CD4-positive, alpha-beta T cell treated with Interleukin-2 at 100 ng/mL for 4 hours (primary cell): Measurements from ENCODE around the gene ANO2.

Source experiments
- DNase-seq: peaks from one replicate; pipeline ENCODE4 v3.0.0-alpha.2; 2020; ENCODE audit warnings: low spot score

Gene ANO2

DNA sequence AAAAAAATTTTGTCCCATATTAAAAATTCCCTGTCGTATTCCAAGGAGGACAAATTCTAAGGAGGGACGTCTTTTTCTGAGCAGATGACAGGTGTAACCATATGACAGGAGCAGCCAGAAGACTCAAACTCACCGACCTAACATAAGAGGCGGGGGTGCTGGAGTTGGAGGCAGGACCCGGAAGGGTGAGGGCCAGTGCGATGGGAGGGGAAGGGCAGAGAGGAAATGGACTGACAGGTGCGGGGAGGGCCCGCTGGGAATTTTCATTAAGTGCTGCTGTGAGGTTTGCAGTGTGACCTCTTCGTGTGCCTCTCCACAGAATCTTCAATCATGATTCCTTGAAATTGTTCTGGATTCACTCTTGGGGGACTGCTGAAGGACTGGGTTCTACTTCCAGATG is 323.7 kb downstream of the ANO2 start:
- DNase-seq = no peak

DNA sequence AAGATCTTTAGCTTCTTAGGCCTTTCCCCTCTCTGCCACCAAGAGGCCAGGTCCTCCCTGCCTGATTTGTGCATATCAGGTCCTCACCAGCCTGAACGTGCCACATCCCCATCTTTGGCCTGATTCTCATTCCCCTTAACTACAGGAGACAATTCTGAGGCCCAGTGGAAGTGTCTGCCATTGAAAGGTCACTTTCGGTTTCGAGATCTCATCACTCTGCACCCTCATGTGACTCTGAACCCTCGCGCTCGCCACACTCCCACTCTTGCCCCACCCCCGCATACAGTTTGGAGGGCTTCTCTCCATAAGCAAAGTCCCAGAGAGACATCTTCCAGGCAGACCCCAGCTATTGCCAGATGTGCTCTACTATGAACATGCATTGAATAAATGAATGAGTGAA is 324.2 kb downstream of the ANO2 start:
- DNase-seq = no peak

DNA sequence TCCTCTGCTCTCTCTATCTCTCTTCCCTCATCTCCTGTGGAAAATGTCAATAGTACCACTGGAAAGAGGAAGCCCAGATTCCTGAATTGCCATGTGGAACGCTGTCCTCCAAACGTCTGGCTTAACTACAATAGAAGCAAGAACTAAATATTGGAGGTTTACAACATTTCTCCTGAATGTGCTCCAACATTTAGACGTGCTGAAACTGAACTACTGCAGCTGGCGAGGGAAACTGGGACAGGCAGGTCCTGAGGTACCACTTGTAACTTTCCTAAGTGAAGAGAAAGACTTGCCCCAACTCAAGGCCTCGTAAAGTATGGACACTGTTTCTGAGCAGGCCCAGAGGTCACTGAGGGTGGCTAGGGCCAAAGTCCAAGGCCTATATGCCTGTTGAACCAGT is 325.4 kb downstream of the ANO2 start:
- no peak for DNase-seq

DNA sequence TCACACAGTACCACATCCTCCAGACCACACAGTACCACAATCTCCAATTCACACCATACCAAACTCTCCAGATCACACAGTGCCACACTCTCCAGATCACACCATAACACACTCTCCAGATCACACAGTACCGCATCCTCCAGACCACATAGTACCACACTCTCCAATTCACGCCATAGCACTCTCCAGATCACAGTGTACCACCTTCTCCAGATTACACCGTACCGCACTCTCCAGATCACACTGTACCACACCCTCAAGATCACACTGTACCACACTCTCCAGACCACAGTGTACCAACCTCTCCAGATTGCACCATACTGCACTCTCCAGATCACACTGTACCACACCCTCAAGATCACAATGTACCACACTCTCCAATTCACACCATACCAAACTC is 328.2 kb downstream of the ANO2 start:
- DNase-seq = no peak

DNA sequence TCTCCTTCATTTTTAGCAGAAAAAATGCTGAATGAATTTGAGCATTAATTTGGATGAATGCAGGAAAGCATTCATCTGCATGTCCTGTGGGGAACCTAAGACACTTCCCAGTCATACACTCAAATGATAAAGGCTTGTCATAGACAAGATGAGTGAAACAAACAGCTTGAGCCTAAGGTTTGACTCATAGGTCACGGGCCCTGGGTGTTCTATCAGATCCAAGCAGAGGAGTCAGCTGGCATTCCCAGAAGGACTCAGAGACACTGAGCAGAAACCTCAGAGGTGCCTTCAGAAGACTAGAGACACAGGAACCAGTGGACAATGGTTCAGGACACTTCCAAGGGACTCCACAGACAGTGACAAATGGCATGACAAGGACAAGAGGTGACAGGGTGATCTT is 329.3 kb downstream of the ANO2 start:
- DNase-seq = no peak

DNA sequence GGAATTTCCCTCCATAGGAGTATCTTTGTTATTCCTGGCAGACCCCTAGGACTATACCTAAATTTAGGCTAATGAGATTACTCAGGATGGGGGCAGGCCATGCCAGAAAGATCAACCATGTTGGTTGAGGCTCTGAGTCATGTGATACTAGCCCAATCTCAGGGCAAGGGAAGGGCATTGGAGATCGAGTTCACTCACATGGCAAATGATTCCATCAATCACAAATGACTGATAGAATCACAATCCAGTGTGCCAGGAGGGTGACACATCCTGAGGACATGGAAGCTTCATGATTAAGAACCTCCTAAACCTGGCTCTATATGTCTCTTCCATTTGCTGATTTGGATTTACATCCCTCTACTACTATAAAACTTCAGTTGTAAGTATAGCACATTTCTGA is 330.8 kb downstream of the ANO2 start:
- no peak for DNase-seq

DNA sequence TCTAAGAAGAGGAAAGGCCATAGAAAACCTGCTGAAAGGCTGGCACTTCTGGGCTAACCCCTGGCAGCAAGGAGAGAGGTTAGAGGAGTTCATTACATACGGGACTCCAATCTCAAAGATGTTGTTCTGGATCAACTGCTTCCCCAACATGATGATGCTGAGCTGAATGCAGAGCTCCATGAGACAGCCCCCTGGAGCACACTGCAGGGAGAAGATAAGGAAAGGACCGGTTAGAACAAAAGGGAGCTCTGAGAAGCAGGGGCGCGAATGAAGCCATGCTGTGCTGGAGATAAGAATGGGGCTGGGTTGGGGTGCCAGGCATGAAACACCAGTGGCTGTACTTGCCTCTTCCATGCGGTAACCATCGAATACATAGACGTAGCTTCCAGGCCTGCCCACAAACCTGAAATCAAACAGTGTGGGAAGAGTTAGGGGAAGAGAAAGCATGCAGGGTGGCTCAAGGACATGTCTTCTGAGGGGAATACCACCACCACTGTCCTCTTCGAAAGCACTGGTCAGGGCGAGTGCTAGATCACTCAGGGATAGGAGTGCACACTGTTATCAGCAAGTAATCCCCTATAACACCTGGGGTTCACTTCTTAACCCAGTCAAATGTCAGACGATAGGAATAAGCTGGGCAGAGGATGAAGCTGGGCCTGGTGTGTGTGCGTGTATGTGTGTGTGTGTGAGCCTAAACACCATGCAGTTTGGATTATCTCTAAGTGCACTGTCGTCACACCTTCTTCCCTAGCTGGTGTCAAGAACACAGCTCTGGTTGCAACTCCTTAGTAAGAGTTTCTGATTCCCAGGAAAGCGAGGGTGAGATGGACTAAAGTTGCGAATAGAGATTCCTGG is 332.3 kb downstream of the ANO2 start:
- DNase-seq = no peak

DNA sequence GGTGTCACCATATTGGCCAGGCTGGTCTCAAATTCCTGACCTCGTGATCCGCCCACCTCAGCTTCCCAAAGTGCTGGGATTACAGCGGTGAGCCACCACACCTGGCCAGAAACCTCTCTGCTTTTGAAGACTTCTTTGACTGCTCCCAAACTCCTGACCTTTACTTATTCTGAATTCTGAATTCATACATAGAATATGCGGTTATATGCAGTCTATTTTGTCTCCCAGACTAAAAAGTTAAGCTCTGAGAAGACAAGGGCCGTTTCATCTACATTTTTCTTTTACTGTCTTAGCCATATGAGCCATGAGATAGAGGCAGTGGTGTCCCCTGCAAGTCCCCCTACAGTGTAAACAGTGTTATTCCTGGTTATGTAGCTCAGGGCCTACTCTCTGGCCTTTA is 333.9 kb downstream of the ANO2 start:
- no peak for DNase-seq

DNA sequence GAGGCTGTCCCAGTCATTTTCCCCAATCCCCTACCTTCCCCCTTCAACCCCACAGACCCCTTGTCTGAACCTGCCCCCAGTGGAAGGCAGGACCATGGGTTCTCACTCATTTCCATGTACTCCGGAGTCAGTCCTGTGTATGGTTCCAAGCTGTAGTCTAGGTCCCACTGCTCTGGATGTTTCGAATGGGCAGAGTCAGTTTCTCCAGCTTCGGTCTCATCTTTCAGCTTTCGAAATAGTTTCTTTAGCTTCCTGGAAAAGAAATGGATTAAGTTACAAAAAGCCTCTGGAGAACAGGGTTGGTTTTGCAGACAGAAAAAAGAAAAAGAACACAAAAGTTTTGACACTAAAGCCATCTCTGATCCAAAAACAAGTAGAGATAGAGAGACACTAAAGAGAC is 345.7 kb downstream of the ANO2 start:
- no peak for DNase-seq

DNA sequence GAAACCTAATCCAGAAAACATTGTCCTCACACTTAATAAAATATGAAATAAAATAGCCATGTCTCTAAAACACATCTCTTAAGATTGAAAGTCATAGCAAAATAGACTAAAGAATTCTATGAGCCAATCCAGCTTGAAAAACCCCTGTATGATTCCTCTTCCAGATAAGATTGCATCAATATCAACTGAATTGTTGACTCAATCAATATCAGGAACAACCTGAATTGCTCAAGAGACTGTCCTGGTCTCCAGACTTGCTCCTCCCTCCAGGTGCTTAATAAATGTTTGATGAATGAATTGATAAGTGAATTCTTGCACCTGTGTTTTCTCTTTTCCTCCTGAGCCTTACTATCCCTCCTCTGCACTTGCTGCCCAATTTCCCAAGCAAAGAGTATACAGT is 351.1 kb downstream of the ANO2 start:
- DNase-seq = no peak

DNA sequence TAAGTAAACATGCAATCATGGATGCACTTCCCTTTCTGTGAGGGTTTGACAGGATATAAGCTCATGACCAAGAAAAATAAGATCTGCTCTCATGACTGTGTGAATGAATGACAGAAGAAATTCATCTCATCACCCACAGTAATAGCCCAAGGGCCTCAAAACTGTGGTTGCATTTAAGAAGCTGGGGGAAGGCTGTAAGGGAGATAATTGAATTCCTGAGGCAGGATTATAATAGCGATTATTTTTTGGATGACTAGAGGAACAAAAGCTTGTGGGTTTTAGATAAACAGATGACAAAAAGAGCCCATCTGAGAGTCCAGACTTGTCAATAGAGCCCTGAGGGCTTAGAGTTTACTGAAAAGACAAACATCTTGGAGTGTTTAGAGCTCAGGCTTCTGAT is 352.0 kb downstream of the ANO2 start:
- no peak for DNase-seq

DNA sequence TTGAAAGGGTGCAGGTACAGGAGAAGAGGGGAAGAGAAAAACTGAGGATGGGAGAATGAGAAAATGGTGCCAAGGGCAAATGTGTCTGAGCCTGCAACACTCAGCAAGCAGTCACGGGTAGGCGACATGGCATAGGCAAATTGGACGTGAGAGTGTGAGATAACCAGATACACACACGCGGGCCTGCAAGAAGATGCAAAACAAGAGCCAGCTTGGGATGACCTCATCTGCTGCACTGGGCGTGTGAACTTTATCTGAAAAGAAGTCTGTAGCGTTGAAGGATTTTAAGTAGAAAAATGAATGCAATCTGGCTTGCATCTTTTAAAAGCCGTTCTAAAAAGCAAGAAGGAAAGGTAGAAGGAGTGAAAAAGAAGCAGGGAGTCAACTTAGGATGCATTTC is 352.7 kb downstream of the ANO2 start:
- DNase-seq = no peak

DNA sequence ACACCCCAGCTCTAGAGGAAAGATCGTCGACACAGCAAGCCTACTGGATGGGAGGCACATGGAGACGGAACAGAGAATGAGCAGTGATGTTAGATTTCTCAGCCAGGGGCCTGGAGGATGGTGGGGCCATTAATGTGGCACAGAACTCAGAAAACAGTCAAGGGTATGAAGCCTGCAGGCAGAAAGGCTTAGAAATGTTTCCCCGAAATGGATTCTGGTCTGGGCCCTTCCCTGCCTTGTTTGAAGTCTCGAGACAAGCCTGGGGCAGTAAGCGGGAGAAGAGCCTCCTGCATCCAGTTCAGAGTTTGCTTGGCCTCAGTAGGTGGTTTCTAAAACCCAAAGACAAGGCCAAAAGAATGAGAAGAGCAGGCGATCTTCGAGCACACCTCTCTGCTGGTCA is 354.7 kb downstream of the ANO2 start:
- DNase-seq = no peak

DNA sequence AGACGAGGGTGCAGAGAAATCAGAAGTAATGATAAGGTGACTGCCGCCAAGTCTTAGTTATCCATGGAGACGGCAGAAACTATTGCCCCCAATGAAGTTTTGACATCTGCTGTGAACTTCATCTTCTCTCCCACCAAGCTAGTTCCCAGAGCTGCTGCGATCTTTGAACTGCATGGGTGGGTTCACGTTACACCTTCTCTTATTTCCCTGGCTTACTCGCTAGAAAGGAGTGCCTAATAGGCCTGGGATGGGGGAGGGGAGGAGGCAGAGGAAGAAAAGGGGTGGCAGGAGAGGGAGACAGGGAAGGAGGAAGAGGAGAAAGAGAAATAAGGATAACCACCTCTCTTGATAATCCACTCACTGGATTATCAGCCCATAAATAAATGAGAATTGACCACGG is 356.0 kb downstream of the ANO2 start:
- no peak for DNase-seq

DNA sequence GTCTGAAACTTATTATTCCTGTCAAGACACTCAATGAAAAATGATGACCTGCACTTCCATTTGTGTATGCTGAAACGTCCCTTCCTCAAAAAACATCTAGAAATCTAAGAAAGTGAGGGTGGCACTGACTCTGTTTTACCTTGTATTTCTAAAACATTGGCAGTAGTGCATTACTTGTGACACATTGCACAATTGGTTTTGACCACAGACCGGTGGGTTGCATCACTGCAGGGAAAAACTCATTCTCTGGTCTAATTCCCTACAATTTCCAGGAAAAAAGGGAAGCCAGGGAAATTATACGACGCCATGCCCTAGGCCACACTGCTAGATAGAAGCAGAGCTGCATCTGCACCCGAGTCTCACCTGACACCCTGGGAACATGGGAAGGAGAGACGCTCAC is 356.5 kb downstream of the ANO2 start:
- DNase-seq = no peak

DNA sequence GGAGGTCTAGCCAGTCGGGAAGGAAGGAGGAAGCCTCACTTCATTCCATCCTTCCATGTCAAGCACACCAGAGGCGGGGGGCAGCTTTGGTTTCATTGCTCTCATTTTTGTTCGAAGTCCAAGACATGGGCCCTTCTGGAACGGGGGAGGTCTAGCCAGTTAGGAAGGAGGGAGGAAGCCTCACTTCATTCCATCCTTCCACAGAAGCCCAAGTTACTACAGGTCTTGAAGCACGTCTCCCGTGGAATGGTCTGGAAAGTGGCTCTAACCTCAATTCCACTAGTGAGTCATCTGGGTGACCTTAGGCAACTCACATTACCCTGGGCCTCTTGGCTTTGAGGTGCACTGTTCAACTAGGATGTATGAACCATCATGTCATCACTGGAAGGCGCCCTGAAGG is 356.9 kb downstream of the ANO2 start:
- DNase-seq = no peak

DNA sequence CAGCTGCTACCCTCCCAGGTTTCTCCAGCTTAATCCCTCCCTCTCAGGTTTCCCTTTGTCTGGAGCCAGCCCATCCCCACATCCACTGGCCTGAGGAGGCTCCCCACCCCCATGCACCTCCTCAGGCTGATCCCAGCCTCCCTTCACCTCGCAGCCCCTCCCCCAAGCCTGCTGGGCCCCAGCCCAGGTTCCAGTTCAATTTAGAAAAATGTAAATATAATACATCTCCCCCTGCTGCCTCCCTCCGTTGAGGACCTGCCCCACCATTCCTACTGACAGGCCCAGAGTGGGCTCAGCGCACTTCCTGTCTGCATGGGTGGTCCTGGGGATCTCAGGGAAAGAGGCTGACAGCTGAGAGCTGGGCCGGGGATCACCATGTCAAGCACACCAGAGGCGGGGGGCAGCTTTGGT is 357.3 kb downstream of the ANO2 start:
- DNase-seq = no peak

DNA sequence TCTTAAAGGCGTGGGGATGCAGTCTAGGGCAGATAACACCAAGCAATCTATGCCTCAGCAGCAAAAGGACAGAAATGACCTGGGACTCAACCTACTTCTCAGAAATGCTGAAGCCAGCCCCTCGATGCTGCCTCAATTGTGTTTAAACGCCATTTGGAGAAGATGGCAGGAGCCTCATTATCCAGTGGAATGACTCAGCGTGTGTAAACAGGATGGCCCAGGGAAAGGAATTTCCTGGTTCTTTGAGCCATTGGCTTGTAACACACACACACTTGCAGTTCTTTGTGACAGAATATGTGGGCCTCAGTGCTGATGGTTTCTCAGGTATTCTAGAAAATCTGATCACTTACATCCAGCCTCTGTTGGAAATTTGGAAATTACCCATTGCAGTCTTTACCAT is 358.9 kb downstream of the ANO2 start:
- DNase-seq = no peak

DNA sequence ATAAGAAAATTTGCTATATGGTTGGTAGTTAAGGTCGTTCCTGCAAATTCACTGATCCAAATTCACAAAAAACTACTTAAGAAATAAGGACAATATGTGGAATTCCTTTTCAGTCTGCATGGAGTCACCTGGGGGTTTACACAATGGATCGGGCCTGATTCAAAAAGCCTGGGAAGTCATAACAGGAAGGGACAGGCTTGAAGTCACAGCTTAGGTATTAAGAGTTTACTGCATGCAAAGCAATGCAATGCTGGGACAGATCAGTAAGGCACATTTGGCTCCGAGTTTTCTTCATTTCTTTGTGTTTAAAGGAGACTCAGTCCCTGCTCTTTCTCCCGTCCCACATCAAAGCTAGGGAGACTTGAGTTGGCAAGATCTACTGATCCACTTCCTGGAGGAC is 359.9 kb downstream of the ANO2 start:
- no peak for DNase-seq

DNA sequence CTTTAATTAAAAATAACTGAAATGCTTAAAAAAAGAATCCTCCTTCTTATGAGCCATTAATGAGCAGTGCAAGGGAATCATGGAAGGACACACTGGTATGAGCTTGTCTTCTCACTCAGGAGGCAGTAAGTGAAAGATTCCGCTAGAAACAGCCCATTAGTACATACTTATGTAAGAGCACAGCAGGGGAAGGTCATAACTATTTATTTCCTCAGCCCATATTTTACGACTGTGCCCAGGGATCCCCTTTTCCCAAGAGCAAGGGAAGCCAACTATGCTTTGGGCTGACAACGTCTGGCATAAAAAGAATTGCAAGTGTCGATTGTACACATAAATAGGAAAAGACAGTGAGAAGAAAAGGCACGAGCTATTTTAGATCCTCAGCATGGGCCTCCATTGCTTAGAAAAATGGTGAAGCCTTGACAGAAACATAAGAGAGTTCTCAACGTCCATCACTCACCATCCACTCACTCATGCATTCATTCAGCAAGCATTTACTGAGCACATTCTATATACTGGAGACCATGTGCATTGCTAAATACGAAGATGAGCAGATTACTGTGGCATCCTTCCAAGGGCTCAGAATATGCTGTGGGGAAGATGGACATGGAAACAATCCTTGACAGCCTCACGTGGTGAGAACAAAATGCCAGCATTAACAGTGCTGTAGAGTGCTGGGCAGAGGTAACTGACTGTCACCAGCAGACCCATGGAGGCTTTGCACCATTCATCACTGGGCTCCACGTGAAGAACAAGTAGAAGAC is 360.5 kb downstream of the ANO2 start:
- no peak for DNase-seq

DNA sequence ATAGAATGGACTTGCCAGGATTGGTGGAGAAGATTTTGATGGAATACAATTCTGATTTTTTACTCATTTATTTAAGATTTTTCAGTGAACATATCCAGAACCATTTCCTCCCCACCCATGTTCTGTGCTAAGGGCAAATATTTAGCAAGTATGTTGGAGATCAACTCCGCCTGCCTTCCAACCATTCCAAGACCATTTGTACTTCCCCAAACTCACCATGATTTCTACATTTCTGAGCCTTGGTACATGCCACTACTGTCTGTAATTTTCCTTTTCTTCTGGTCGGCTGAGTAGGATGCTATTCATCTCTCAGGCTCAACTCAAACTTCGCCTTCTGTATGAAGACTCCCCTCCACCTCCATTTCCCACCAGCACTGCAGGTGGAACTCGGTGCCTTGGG is 362.5 kb downstream of the ANO2 start:
- no peak for DNase-seq

DNA sequence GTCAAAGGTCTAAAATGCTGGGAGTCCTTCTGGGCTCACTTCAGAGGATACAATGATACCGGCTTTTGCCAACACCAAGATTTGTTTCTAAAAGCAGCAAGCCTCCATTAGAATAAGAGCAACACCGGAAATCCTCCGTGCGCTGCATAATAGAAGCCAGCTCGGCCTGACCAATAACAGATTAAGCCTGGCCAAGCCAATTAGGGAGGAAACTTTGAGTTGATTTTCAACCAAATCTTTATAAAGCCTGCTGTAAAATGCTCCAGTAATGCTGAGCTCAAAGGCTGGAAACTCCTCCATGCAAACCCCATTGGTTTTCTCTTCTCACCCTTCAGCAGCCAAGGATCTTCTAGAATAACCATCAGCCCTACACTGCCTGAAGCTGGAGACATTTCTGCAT is 363.0 kb downstream of the ANO2 start:
- DNase-seq = no peak

DNA sequence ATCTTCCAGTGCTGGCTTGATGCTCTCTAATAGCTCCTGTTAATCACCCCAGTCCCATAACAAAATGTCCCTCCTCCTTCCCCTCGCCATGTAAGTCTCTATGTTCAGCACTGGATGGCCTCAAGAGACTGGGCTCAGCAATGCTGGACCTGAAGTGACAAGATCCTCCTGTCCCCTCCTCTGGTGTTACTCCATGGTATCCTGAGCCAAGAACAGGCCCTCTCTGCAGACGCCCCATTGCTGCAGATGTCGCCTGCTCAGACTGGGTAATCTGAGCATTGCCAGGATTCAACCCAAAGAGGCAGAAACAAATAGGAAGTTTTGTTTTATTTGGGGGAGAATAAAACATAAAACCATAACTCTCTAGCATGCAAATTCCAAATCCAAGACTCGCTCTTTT is 363.4 kb downstream of the ANO2 start:
- no peak for DNase-seq

DNA sequence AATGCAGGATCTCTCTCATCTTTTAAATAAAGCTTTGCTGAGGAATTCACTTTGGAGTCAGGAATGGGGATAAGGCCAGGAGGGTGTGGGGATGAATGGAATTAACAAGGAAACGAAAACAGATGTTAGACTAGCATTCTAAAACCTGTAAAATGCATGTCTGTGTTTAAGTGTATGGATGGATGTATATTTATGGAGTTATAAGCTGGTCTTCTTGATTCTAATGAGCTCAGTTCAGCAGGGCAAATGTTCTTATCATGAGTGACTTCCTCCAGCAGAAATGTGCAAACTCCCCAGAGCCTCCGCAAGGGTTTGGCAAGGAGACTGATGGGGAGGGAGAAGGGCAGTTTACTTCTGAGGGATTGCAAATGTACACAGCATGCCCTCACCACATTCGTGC is 364.0 kb downstream of the ANO2 start:
- no peak for DNase-seq
